Prostate gland (tissue), 2 donors: ENCODE results near the gene PUM2.

ENCODE experiments used
- CTCF ChIP-seq, 4 experiments: fragments of 200-600 bp in 2 of 4; fragments of 450-650 bp in 2 of 4; sonication (generic) in 2 of 4; IDR thresholded peaks; 1 replicate in 3 of 4; 2 replicates in 1 of 4; pipeline ENCODE4 v1.5.1; 2016 to 2019; ENCODE audit warnings: antibody characterized with exemption in 4 of 4, mild to moderate bottlenecking in 2 of 4, moderate library complexity in 2 of 4
- POLR2A ChIP-seq: fragments of 450-650 bp; IDR thresholded peaks from one replicate; pipeline ENCODE4 v1.6.1; 2016; ENCODE audit warnings: antibody characterized with exemption, mild to moderate bottlenecking
- POLR2AphosphoS5 ChIP-seq: sonication (generic); formaldehyde crosslinking; IDR thresholded peaks from one replicate; pipeline ENCODE4 v1.6.1; 2017; ENCODE audit warnings: antibody characterized with exemption

- TF ChIP-seq CTCF (IDR thresholded peaks at IDR 0.05) (no peak), POLR2A (no peak), POLR2AphosphoS5 (no peak)
These were observed 3.9 kb downstream of the PUM2 start for GRCh38 chr2:20346565-20347381.
